Ectodermal cell (in vitro differentiated cells): ENCODE data around the gene DAGLA.

Experiments used
- H3K27ac ChIP-seq: 2 replicates; pipeline ENCODE4 v1.7.0; 2013; ENCODE audit warnings: mild to moderate bottlenecking, low read depth, low read length; ENCODE audit not compliant: insufficient read depth, poor library complexity, severe bottlenecking
- H3K27me3 ChIP-seq: 2 replicates; pipeline ENCODE4 v1.7.0; 2013; ENCODE audit warnings: mild to moderate bottlenecking, low read length; ENCODE audit not compliant: insufficient read depth, control insufficient read depth, poor library complexity, severe bottlenecking
- H3K36me3 ChIP-seq: one replicate; pipeline ENCODE4 v1.7.0; 2013; ENCODE audit warnings: low read length; ENCODE audit not compliant: control insufficient read depth, insufficient read depth
- H3K4me1 ChIP-seq: one replicate; pipeline ENCODE4 v1.7.0; 2013; ENCODE audit warnings: low read length; ENCODE audit not compliant: control insufficient read depth, insufficient read depth
- H3K4me3 ChIP-seq: 2 replicates; pipeline ENCODE4 v1.7.0; 2013; ENCODE audit warnings: low read depth, low read length, control low read depth; ENCODE audit not compliant: insufficient read depth
- H3K9me3 ChIP-seq: 2 replicates; pipeline ENCODE4 v1.7.0; 2013; ENCODE audit warnings: mild to moderate bottlenecking, low read length, moderate library complexity; ENCODE audit not compliant: control insufficient read depth
- whole genome bisulfite sequencing, 2 experiments: methylation state at CpG; one replicate each; pipeline ENCODE4 v1.1.7; 2013; ENCODE audit warnings: missing lambda C conversion rate in 2 of 2; 5-methylcytosine and 5-hydroxymethylcytosine counted together

DAGLA gene

GRCh38 chr11:61716478-61717285 is 36.5 kb downstream of the DAGLA start:
- 61 to 70% methylated on average over 13 of the region's 13 CpGs for WGBS, 2 experiments
- Histone ChIP-seq H3K4me3 (no peak overlapping the region), H3K27ac (no peak overlapping the region), H3K9me3 (no peaks in the 10 kb centered on the region), H3K36me3 (no peaks in the 10 kb centered on the region), H3K4me1 (peaks cover 59% of the 10 kb centered on the region), H3K27me3 (no peaks in the 10 kb centered on the region)

DNA sequence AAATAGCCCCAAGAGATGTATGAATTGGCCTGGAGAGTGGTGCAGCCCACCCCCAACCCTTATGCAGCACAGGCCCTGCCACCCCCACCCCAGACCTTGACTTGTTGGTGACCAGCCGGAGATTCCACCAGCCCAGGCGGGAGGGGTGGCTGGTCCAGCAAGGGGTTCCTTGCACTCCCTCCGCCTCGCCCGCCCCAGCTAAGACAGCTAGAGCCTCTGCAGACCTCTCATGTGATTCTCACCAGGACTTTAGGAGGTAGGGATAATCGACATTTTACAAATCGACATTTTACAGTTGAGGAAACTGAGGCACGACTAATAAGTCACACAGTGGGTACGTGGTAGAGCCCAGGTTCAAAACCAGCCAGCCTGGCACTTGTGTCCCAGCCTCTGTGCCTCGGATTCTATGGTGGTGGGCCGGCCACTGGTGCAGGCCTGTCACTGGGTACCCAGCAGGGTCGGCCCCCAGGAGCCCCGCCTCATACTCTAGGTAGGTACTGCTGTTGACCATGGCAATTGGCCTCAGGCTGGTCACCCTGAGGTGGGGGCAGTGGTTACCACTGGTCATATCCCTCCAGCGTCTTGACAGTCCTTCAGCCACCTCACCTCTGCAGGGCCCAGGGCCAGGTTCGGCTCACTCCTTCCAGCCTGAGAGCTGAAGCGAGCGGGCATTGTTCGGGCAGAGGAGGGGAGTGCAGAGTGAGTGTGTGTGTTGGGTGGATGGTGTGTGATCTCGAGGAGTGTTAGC is 37.3 kb downstream of the DAGLA start:
- no peaks in the 10 kb centered on the region for H3K27me3 ChIP-seq
- no peak overlapping the region for H3K27ac ChIP-seq
- H3K4me1 ChIP-seq: peaks cover 52% of the 10 kb centered on the region
- no peaks in the 10 kb centered on the region for H3K9me3 ChIP-seq
- H3K4me3 ChIP-seq: no peak overlapping the region
- no peaks in the 10 kb centered on the region for H3K36me3 ChIP-seq
- 84 to 85% methylated on average over 19 of the region's 19 CpGs for WGBS, 2 experiments

GRCh38 chr11:61718046-61718531 is 37.9 kb downstream of the DAGLA start:
- WGBS, 2 experiments: 20 to 26% methylated on average over 9 of the region's 9 CpGs
- Histone ChIP-seq H3K27me3 (no peaks in the 10 kb centered on the region), H3K4me3 (peak overlapping the region; percentile 44), H3K36me3 (no peaks in the 10 kb centered on the region), H3K4me1 (peaks cover 46% of the 10 kb centered on the region), H3K27ac (no peak overlapping the region), H3K9me3 (no peaks in the 10 kb centered on the region)

DNA sequence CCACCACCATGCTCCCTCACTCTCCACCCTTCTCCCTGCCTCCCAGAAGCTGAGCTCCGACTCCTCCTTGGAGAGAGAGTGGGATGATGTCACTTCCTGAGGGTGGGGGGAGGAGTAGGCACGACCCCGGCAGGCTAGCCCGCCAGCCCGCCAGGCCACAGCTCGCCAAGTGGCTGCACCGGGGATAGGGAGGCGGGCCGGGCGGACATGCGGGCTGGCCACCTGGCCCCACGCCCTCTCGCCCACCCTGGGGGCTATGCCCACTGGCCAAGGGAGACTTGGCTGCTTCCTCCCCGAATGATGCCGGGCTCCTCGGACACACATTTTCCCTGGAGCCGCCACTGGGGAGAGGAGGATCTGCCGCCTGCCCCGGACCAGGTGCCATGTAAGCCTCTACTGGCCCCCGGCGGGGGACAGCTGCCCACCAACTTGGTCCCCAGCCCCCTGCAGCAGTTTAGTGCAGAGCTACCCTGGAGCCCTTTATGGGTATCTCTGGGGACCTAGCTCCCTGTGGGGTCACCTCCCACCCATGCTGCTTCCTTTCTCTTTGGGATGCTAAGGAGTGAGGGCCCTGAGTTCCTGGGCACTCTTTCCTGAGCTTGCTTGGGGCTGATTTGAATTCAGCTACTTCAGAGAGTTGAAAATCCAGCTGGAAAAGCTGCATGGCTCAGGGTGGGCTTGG is 38.6 kb downstream of the DAGLA start:
- H3K4me3 ChIP-seq: peak overlapping the region; percentile 44
- no peaks in the 10 kb centered on the region for H3K9me3 ChIP-seq
- WGBS, 2 experiments: 7 to 10% methylated on average over 21 of the region's 21 CpGs
- H3K4me1 ChIP-seq: peaks cover 40% of the 10 kb centered on the region
- H3K36me3 ChIP-seq: no peaks in the 10 kb centered on the region
- H3K27me3 ChIP-seq: no peaks in the 10 kb centered on the region
- no peak overlapping the region for H3K27ac ChIP-seq

DNA sequence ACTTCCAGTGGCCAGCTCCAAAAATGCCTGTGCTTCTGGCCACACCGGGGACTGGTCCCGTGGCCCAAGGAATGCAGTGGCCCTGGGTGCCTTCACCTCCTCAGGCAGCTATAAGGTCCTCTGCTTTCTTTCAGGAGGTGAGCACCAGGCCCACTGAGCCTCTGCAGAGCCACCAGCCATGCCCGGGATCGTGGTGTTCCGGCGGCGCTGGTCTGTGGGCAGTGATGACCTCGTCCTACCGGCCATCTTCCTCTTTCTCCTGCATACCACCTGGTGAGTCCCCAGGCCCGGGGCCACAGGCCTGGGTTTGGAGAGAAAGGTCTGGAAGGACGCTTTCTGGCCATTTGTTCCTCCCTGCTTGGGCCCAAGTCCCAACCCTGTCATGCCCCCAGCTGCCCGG is 39.8 kb downstream of the DAGLA start:
- H3K4me1 ChIP-seq: peaks cover 33% of the 10 kb centered on the region
- 91 to 92% methylated on average over 12 of the region's 12 CpGs for WGBS, 2 experiments
- H3K27me3 ChIP-seq: no peaks in the 10 kb centered on the region
- no peaks in the 10 kb centered on the region for H3K9me3 ChIP-seq
- H3K27ac ChIP-seq: no peak overlapping the region
- no peaks in the 10 kb centered on the region for H3K36me3 ChIP-seq
- no peak overlapping the region for H3K4me3 ChIP-seq

GRCh38 chr11:61720597-61720996 is 40.4 kb downstream of the DAGLA start:
- no peaks in the 10 kb centered on the region for H3K27me3 ChIP-seq
- H3K4me1 ChIP-seq: peaks cover 33% of the 10 kb centered on the region
- H3K27ac ChIP-seq: no peak overlapping the region
- H3K4me3 ChIP-seq: no peak overlapping the region
- 96% methylated on average over 20 of the region's 20 CpGs for WGBS, 2 experiments
- H3K36me3 ChIP-seq: peaks cover 2% of the 10 kb centered on the region
- no peaks in the 10 kb centered on the region for H3K9me3 ChIP-seq

- no peak overlapping the region for H3K27ac ChIP-seq
- 90 to 95% methylated on average over 9 of the region's 9 CpGs for WGBS, 2 experiments
- no peak overlapping the region for H3K4me3 ChIP-seq
- peaks cover 10% of the 10 kb centered on the region for H3K36me3 ChIP-seq
- no peaks in the 10 kb centered on the region for H3K9me3 ChIP-seq
- H3K4me1 ChIP-seq: peaks cover 2% of the 10 kb centered on the region
- H3K27me3 ChIP-seq: no peaks in the 10 kb centered on the region
Observed at GRCh38 chr11:61724437-61724836, 44.2 kb downstream of the DAGLA start.

DNA sequence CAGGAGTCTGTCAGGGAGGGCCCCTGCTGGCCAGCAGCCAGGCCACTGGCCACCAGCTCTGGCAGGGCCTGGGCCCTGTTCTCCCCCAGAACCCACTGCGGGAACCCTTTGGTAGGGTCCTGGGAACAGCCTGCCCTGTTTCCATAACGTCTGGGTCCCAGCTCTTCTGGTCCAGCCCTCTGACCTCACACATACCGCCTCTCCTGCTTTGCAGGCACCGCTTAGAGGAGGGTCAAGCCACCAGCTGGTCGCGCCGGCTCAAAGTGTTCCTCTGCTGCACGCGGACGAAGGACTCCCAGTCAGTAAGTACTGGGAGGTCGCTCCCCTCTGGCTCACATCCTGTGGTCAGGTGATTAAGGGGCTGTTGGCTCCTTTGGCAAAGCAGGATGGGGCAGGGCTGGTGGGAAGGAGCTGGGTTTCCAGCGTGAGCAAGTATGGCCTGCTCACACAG is 45.6 kb downstream of the DAGLA start:
- H3K27ac ChIP-seq: no peak overlapping the region
- H3K27me3 ChIP-seq: no peaks in the 10 kb centered on the region
- H3K4me3 ChIP-seq: no peak overlapping the region
- WGBS, 2 experiments: 90 to 95% methylated on average over 12 of the region's 12 CpGs
- H3K36me3 ChIP-seq: peaks cover 10% of the 10 kb centered on the region
- H3K9me3 ChIP-seq: no peaks in the 10 kb centered on the region
- no peaks in the 10 kb centered on the region for H3K4me1 ChIP-seq

DNA sequence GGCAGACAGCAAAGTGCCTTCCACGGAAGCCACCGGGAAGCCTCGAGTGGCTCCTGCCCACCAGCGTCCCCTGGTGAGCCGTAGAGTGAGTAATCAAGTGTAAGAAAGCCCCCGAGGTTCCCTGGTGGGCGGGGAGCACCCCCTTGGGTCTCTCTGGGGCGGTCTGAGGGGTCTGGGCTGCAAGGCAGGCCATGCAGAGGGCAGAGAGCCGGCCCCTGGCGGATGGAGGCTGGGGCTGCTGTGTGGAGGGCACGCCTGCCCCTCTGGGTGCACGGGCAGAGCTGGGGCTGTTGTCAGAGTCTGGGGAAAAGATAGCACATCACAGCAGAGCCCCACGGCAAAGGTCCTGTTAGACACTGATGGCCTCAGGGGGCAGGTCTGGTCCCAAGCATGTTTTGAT is 46.6 kb downstream of the DAGLA start:
- H3K36me3 ChIP-seq: peaks cover 10% of the 10 kb centered on the region
- no peaks in the 10 kb centered on the region for H3K4me1 ChIP-seq
- H3K27ac ChIP-seq: no peak overlapping the region
- no peak overlapping the region for H3K4me3 ChIP-seq
- no peaks in the 10 kb centered on the region for H3K9me3 ChIP-seq
- H3K27me3 ChIP-seq: no peaks in the 10 kb centered on the region
- WGBS, 2 experiments: 91 to 93% methylated on average over 13 of the region's 13 CpGs

GRCh38 chr11:61727401-61727811 is 47.2 kb downstream of the DAGLA start:
- WGBS, 2 experiments: 96 to 97% methylated on average over 3 of the region's 3 CpGs
- Histone ChIP-seq H3K27me3 (no peaks in the 10 kb centered on the region), H3K4me1 (no peaks in the 10 kb centered on the region), H3K4me3 (no peak overlapping the region), H3K9me3 (no peaks in the 10 kb centered on the region), H3K27ac (no peak overlapping the region), H3K36me3 (peaks cover 10% of the 10 kb centered on the region)
